HG03159 (cell line): Measurements from ENCODE around the gene IFIT5.
"Not testable (repeated sequence)": the region's sequence is repeated elsewhere in the genome, so short reads cannot be mapped to it uniquely, and the experiment has no call there.

ENCODE experiments used
- ATAC-seq: cut with Tn5 transposase; IDR thresholded peaks from one replicate; pipeline ENCODE4 v1.9.1; 2021; ENCODE audit warnings: mild to moderate bottlenecking, moderate library complexity; ENCODE audit not compliant: unreplicated experiment

IFIT5 gene

DNA sequence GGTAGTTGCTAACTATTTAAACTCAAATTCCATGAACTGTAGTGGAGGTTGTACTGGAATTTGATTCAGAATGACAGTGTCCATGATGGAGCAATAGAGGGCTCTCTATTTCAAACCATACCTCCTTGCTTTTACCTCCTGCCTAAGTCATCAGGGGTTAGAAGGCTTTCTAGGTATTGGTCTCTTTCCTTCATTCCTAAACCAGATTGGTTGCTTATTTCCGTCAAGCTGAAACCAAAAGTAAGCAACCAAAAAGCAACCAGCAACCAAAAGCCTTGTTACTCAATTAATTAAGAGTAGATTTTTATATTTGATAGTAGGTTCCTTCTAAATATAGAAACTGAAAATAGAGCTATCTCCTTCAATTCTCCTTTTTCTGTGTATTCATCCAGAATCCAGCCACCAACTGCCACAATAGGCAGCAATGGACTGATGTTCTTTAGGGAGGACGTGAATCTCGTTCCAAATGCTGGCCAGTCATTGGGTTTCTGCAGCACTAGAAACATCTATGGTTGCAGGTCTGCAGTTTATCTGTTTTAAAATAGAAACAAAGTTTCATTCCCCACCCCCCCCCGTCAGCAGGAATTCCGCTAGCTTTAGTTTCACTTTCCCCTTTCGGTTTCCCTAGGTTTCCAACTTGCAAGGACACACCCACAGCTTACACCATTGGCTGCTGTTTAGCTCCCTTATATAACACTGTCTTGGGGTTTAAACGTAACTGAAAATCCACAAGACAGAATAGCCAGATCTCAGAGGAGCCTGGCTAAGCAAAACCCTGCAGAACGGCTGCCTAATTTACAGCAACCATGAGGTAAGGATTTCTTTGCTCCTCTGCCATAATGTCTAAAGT, 22.2 kb upstream of the IFIT5 start, which contains the start of gene IFIT1:
Gene IFIT1 (plus strand): TSS at position 717 of the 850 bp plus-strand sequence. CDS start 90 bp downstream, at position 807.
- ATAC-seq, result peak; percentile 80

- no peak for ATAC-seq
Measured at GRCh38 chr10:89392974-89393373, 21.4 kb upstream of the IFIT5 start.

GRCh38 chr10:89393898-89394297, 20.5 kb upstream of the IFIT5 start:
- ATAC-seq, result no peak

GRCh38 chr10:89395141-89395540, 19.2 kb upstream of the IFIT5 start:
- ATAC-seq, result no peak

- ATAC-seq, result no peak
Measured at GRCh38 chr10:89398003-89398749, 16.2 kb upstream of the IFIT5 start.

DNA sequence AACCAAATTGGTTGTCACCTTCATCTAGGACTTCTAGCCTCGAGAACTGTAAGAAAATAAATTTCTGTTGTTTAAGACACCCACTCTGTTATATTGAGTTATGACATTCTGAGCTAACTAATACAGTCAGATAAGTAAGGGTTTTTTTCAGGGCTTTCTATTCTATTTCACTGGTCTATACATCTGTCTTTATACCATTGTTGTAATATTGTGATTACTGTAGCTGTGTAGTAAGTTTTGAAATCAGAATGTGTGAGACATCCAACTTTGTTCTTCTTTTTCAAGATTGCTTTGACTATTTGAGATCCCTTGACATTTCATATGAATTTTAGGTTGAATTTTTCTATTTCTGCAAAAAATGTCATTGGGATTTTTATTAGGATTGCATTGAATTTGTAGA, 14.4 kb upstream of the IFIT5 start:
- ATAC-seq, result no peak

GRCh38 chr10:89403043-89403442, 11.3 kb upstream of the IFIT5 start:
- no peak for ATAC-seq

DNA sequence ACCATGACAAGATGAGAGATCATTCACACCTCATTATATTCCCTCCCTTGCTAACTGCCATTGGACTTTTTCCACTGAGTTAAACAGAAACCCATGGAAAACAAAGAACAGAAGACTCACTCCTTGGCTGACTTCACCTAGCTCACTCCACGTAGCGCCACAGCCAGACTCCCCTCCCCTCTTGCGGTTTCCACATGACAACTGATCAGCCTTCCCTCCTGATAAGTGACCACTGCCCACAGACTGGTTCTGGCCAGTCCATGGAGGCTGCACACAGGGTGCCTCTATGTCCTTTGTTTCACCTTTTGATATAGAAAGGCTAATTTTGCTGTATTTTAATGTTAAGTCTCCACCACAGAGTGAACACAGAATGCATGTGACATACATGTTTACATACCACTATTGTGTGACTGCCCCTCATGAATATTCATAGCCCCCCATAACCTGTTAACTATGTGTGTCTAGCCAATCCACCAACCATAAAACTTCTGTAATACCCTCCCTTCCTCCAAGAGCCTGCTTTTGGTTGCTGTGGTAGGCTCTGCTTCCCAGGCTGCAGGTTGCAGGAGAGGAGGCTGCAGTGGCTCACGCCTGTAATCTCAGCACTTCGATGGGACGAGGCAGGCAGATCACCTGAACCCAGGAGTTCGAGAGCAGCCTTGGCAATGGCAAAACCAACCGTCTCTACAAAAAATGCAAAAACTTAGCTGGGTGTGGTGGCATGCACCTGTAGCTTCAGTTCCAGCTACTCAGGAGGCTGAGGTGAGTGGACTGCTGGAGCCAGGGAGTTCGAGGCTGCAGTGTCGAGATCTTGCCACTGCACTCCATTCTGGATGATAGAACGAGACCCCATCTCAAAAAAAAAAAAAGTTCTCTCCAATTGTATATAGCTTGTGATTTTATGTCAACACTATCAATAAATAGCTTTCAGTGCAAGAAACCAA, 10.0 kb upstream of the IFIT5 start:
- no peak for ATAC-seq

DNA sequence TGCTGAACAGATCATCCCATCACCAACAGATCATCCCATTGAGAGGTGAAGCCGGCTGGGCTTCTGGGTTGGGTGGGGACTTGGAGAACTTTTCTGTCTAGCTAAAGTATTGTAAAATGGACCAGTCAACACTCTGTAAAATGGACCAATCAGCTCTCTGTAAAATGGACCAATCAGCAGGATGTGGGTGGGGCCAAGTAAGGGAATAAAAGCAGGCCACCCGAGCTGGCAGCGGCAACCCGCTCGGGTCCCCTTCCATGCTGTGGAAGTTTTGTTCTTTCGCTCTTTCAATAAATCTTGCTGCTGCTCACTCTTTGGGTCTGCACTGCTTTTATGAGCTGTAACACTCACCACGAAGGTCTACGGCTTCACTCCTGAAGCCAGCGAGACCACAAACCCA, 8.2 kb upstream of the IFIT5 start:
- ATAC-seq, result not testable (repeated sequence)

- ATAC-seq, result not testable (repeated sequence)
Measured at GRCh38 chr10:89407792-89408191, 6.6 kb upstream of the IFIT5 start.

DNA sequence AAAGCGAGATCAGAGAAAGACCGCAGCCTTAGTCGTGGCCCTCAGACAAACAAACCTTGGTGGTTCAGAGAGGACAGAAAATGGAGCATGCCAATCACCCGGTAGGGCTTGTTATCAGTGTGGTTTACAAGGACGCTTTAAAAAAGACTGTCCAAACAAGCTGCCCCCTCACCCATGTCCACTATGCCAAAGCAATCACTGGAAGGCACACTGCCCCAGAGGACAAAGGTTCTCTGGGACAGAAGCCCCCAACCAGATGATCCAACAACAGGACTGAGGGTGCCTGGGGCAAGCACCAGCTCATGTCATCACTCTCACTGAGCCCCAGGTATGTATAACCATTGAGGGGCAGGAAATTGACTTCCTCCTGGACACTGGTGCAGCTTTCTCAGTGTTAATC, 5.1 kb upstream of the IFIT5 start:
- not testable (repeated sequence) for ATAC-seq

- ATAC-seq, result not testable (repeated sequence)
Measured at GRCh38 chr10:89410551-89410950, 3.8 kb upstream of the IFIT5 start.

DNA sequence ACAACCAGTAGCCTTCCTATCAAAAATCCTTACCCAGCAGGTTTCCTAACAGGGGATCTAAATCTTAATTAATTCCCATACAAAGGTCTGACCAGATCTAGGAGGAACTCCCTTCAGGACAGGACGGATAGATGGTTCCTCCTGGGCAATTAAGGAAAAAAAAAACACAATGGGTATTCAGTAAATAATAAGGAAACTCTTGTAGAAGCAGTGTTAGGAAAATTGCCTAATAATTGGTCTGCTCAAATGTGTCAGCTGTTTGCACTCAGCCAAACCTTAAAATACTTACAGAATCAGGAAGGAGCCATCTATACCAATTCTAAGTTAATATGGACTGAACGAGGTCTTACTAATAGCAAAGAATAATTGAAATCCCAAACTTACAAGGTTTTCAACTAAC, 3.2 kb upstream of the IFIT5 start:
- ATAC-seq, result not testable (repeated sequence)

DNA sequence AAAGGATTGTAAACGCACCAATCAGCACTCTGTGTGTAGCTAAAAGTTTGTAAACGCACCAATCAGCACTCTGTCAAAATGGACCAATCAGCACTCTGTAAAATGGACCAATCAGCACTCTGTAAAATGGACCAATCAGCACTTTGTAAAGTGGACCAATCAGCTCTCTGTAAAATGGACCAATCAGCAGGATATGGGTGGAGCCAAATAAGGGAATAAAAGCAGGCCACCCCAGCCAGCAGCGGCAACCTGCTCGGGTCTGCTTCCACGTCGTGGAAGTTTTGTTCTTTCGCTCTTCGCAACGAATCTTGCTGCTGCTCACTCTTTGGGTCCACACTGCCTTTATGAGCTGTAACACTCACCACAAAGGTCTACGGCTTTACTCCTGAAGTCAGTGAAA, 2.1 kb upstream of the IFIT5 start:
- not testable (repeated sequence) for ATAC-seq

- no peak for ATAC-seq
Measured at GRCh38 chr10:89413398-89413912, 913 bp upstream of the IFIT5 start.

- peak; percentile 41 for ATAC-seq
Measured at GRCh38 chr10:89414879-89415821, 782 bp downstream of the IFIT5 start.

DNA sequence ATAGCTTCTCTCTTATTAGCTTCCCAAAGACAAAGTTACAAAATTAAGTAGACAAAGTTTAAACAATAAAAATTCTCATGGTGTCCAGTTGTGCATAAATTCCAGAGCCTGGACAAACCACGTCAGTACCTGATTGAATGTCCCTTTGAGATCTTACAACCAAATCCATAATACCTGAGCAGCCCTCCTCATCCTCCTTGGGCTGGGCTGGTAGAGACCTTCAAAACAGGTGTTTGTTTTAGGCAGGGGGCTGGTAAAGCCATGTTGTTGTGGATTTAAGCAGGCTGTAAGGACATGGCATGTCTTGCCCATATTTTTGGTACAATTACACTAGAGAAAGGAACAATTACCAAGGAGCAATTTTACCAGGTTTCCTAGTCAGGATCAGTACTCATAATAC, 2.1 kb downstream of the IFIT5 start:
- ATAC-seq, result no peak

- ATAC-seq, result no peak
Measured at GRCh38 chr10:89419548-89419947, 5.2 kb downstream of the IFIT5 start.

- no peak for ATAC-seq
Measured at GRCh38 chr10:89421018-89421476, 6.7 kb downstream of the IFIT5 start.
